Cardiac muscle cell (in vitro differentiated cells and primary cell): Measurements from ENCODE around the gene CGN. TPM values are rescaled to one million over a fixed set of nuclear protein-coding genes. Genes with fewer than 3 reads are reported as not detected.
A peak's percentile ranks its signal among the peaks of the same experiment; 100 is the strongest.

ENCODE experiments used
- DNase-seq, 2 donors: peaks; one replicate each; pipeline versions ENCODE4 v3.0.0 to v3.0.0-alpha.2; 2010 to 2017; ENCODE audit warnings: low read depth in 1 of 2, low spot score in 1 of 2
- H3K27ac ChIP-seq: fragments of 200-600 bp; sonication (generic); 2 replicates; pipeline ENCODE4 v1.5.1; 2016
- H3K27me3 ChIP-seq: fragments of 200-600 bp; sonication (generic); 2 replicates; pipeline ENCODE4 v1.6.0; 2016; ENCODE audit warnings: control low read depth
- H3K36me3 ChIP-seq: fragments of 200-600 bp; sonication (generic); 2 replicates; pipeline ENCODE4 v1.5.1; 2016; ENCODE audit warnings: control low read depth
- H3K4me1 ChIP-seq: fragments of 200-600 bp; sonication (generic); 2 replicates; pipeline ENCODE4 v1.8.1; 2017; ENCODE audit warnings: low read depth, mild to moderate bottlenecking, mixed run types
- H3K4me3 ChIP-seq: fragments of 200-600 bp; sonication (generic); 2 replicates; pipeline ENCODE4 v1.5.1; 2016; ENCODE audit warnings: mild to moderate bottlenecking
- H3K9me3 ChIP-seq: fragments of 200-600 bp; sonication (generic); 2 replicates; pipeline ENCODE4 v1.5.1; 2017; ENCODE audit warnings: low read depth, mild to moderate bottlenecking, control low read depth
- CTCF ChIP-seq: IDR thresholded peaks from 2 replicates; pipeline ENCODE4 v1.5.1; 2012; ENCODE audit warnings: low read depth, mild to moderate bottlenecking, low read length
- polyA plus RNA-seq: library from polyadenylated mRNA; unstranded; fragments of >200 nt; fragmentation: Nextera tagmentation; extraction: Ambion mirVana; gene quantifications from 2 replicates; pipeline ENCODE4 v1.2.1, GENCODE V29; 2016
- total RNA-seq: library from RNA; depleted of rRNA; stranded (reverse); fragments of >200 nt; gene quantifications from 2 replicates; pipeline ENCODE4 v1.2.3, GENCODE V29; 2016

Gene CGN
- total and polyA plus RNA-seq, 2 experiments from 2014 or later: 1.2 to 4.3 TPM

- H3K4me1 ChIP-seq: no peaks in the 10 kb centered on the region
- no peaks in the 10 kb centered on the region for H3K36me3 ChIP-seq
- H3K9me3 ChIP-seq: no peaks in the 10 kb centered on the region
- TF ChIP-seq CTCF: no peak
- H3K27ac ChIP-seq: no peak overlapping the region
- no peak for DNase-seq
- H3K27me3 ChIP-seq: no peaks in the 10 kb centered on the region
- no peak overlapping the region for H3K4me3 ChIP-seq
Measured at GRCh38 chr1:151584278-151584677, 73.1 kb downstream of the CGN start.

GRCh38 chr1:151584780-151585179 lies 73.6 kb downstream of the CGN start:
- Histone ChIP-seq H3K36me3 (no peaks in the 10 kb centered on the region), H3K9me3 (no peaks in the 10 kb centered on the region), H3K4me3 (no peak overlapping the region), H3K27ac (no peak overlapping the region), H3K27me3 (no peaks in the 10 kb centered on the region), H3K4me1 (no peaks in the 10 kb centered on the region)
- TF ChIP-seq CTCF: no peak
- DNase-seq: no peak

GRCh38 chr1:151585622-151586021 lies 74.4 kb downstream of the CGN start:
- Histone ChIP-seq H3K4me3 (no peak overlapping the region), H3K27ac (no peak overlapping the region), H3K9me3 (no peaks in the 10 kb centered on the region), H3K27me3 (no peaks in the 10 kb centered on the region), H3K4me1 (no peaks in the 10 kb centered on the region), H3K36me3 (no peaks in the 10 kb centered on the region)
- no peak for TF ChIP-seq CTCF
- DNase-seq: peak in 1 of 2 donors; percentile 27

Other genes starting within 250 kb of the CGN start
- gene ZNF687, start 229.1 kb upstream of the CGN start, total RNA-seq: 31.9 and 48.5 TPM in 2 replicates
- 3.6 and 5.4 TPM in 2 replicates for gene ZNF687, start 229.1 kb upstream of the CGN start, polyA plus RNA-seq
- gene PI4KB, start 184.0 kb upstream of the CGN start, total RNA-seq: 35.7 and 53.5 TPM in 2 replicates
- 46.0 and 62.6 TPM in 2 replicates for gene PI4KB, start 184.0 kb upstream of the CGN start, polyA plus RNA-seq
- 67.8 and 87.2 TPM in 2 replicates for gene RFX5, start 164.1 kb upstream of the CGN start, total RNA-seq
- gene RFX5, start 164.1 kb upstream of the CGN start, polyA plus RNA-seq: 51.3 and 52.4 TPM in 2 replicates
- 47.1 and 73.5 TPM in 2 replicates for gene SELENBP1, start 138.7 kb upstream of the CGN start, total RNA-seq
- 43.6 and 69.0 TPM in 2 replicates for gene SELENBP1, start 138.7 kb upstream of the CGN start, polyA plus RNA-seq
- 220 and 354 TPM in 2 replicates for gene PSMB4, start 111.8 kb upstream of the CGN start, total RNA-seq
- 71.1 and 104 TPM in 2 replicates for gene PSMB4, start 111.8 kb upstream of the CGN start, polyA plus RNA-seq
- 29.0 and 48.6 TPM in 2 replicates for gene POGZ, start 51.9 kb upstream of the CGN start, total RNA-seq
- gene POGZ, start 51.9 kb upstream of the CGN start, polyA plus RNA-seq: 30.8 and 35.1 TPM in 2 replicates
- 7.0 TPM in 2 replicates for gene TUFT1, start 28.9 kb downstream of the CGN start, total RNA-seq
- gene TUFT1, start 28.9 kb downstream of the CGN start, polyA plus RNA-seq: 7.7 and 9.0 TPM in 2 replicates
- 24.5 and 34.5 TPM in 2 replicates for gene SNX27, start 100.7 kb downstream of the CGN start, total RNA-seq
- gene SNX27, start 100.7 kb downstream of the CGN start, polyA plus RNA-seq: 24.4 and 27.6 TPM in 2 replicates
- 0.14 and 0.42 TPM in 2 replicates for gene CELF3, start 205.4 kb downstream of the CGN start, total RNA-seq
- gene CELF3, start 205.4 kb downstream of the CGN start, polyA plus RNA-seq: not detected in 2 replicates
- gene RIIAD1, start 210.1 kb downstream of the CGN start, total RNA-seq: not detected in 2 replicates
- 1.1 TPM in 1 of 2 replicates, not detected in the other for gene RIIAD1, start 210.1 kb downstream of the CGN start, polyA plus RNA-seq